Bronchial epithelial cell (primary cell): ENCODE data around the gene FRZB. TPM values are rescaled to one million over a fixed set of nuclear protein-coding genes. Genes with fewer than 3 reads are reported as not detected.
"Not testable (repeated sequence)": the region's sequence is repeated elsewhere in the genome, so short reads cannot be mapped to it uniquely, and the experiment has no call there.

Experiments
- DNase-seq: peaks from one replicate; pipeline ENCODE4 v3.0.0-alpha.2; 2010; ENCODE audit warnings: low read depth
- FAIRE-seq: peaks from 2 replicates; lab custom pipeline; 2011; peaks lifted over from hg19 to GRCh38; lab: Jason Lieb, UNC
- H3K27me3 ChIP-seq: 2 replicates; pipeline ENCODE4 v1.5.1; 2011; ENCODE audit warnings: low read length; ENCODE audit not compliant: control insufficient read depth, insufficient read depth
- H3K36me3 ChIP-seq: 2 replicates; pipeline ENCODE4 v1.5.1; 2011; ENCODE audit warnings: low read length; ENCODE audit not compliant: control insufficient read depth, insufficient read depth
- H3K4me3 ChIP-seq: 2 replicates; pipeline ENCODE4 v1.5.1; 2011; ENCODE audit warnings: mild to moderate bottlenecking, low read depth, low read length, control low read depth
- total RNA-seq: library from RNA; depleted of rRNA; stranded (reverse); fragments of >200 nt; gene quantifications from 2 replicates; pipeline ENCODE4 v1.2.1, GENCODE V29; 2014
- TF ChIP-seq, protein P1 (sequence below): IDR thresholded peaks from 2 replicates; pipeline ENCODE4 v1.5.1; 2011; ENCODE audit warnings: mild to moderate bottlenecking, moderate library complexity, low read length, control low read depth, inconsistent platforms; ENCODE audit not compliant: insufficient read depth, severe bottlenecking

The FRZB gene
- total RNA-seq, 1 donor from 2014 or later: 0.26 TPM

DNA sequence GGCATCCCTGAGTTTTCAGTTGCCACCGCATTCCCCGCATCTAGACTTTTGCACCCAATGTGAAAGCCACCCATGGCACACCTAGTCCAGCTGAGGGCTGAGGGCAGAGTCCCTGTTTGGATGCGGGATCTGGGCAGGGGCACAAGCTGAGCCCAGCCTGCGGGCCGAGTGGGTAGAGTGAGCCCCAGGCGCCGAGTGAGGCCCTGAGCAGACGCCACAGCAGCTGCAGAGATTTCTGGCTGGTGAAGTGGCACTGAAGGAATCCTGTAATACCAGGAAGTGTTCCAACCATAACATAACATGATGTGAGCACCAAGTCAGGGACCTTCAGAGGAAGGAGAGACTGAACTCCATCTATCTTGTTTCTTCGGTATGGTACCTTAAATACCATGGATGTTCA is 27.7 kb upstream of the FRZB start:
- TF ChIP-seq, protein P1, sequence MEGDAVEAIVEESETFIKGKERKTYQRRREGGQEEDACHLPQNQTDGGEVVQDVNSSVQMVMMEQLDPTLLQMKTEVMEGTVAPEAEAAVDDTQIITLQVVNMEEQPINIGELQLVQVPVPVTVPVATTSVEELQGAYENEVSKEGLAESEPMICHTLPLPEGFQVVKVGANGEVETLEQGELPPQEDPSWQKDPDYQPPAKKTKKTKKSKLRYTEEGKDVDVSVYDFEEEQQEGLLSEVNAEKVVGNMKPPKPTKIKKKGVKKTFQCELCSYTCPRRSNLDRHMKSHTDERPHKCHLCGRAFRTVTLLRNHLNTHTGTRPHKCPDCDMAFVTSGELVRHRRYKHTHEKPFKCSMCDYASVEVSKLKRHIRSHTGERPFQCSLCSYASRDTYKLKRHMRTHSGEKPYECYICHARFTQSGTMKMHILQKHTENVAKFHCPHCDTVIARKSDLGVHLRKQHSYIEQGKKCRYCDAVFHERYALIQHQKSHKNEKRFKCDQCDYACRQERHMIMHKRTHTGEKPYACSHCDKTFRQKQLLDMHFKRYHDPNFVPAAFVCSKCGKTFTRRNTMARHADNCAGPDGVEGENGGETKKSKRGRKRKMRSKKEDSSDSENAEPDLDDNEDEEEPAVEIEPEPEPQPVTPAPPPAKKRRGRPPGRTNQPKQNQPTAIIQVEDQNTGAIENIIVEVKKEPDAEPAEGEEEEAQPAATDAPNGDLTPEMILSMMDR: no peak
- no peak overlapping the region for H3K4me3 ChIP-seq
- no peaks in the 10 kb centered on the region for H3K36me3 ChIP-seq
- no peak for DNase-seq
- FAIRE-seq: no peak
- no peaks in the 10 kb centered on the region for H3K27me3 ChIP-seq

DNA sequence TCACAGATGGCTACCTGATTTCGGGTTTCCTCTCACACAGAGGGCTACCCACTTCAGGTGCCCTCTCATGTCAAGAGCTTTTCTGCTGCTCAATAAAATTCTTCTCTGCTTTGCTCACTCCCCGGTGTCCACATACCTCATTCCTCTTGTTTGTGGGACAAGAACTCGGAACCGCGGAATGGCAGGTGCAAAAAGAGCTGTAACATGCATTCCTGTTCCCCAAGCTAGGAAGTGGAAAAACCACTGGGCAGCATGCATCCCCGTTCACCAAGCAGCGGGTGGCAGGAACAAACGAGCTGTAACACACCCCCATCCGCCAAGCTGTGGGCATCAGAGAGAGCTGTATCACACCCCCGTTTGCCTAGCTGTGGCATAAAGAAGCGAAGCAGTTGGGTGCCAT is 27.2 kb upstream of the FRZB start:
- TF ChIP-seq, protein P1: no peak
- DNase-seq (no peak), FAIRE-seq (no peak)
- Histone ChIP-seq H3K4me3 (no peak overlapping the region), H3K27me3 (no peaks in the 10 kb centered on the region), H3K36me3 (no peaks in the 10 kb centered on the region)

GRCh38 chr2:182893035-182893434 is 26.6 kb upstream of the FRZB start:
- H3K4me3 ChIP-seq, FAIRE-seq: not testable (repeated sequence)

GRCh38 chr2:182891611-182892010 is 25.2 kb upstream of the FRZB start:
- TF ChIP-seq, protein P1: no peak
- H3K4me3 ChIP-seq: no peak overlapping the region
- DNase-seq (peak; percentile 41), FAIRE-seq (no peak)
- H3K27me3 ChIP-seq: no peaks in the 10 kb centered on the region
- no peaks in the 10 kb centered on the region for H3K36me3 ChIP-seq

More at GRCh38 chr2:182893035-182893434, 26.6 kb upstream of the FRZB start:
- not testable (repeated sequence) for H3K36me3 ChIP-seq, H3K27me3 ChIP-seq, DNase-seq

GRCh38 chr2:182890773-182891378 is 24.4 kb upstream of the FRZB start:
- DNase-seq (no peak), FAIRE-seq (no peak)
- TF ChIP-seq, protein P1: no peak
- Histone ChIP-seq H3K27me3 (no peaks in the 10 kb centered on the region), H3K36me3 (no peaks in the 10 kb centered on the region), H3K4me3 (no peak overlapping the region)

- TF ChIP-seq, protein P1: no peak
- no peak overlapping the region for H3K4me3 ChIP-seq
- FAIRE-seq (no peak), DNase-seq (no peak)
- no peaks in the 10 kb centered on the region for H3K36me3 ChIP-seq
- H3K27me3 ChIP-seq: no peaks in the 10 kb centered on the region
Measured at GRCh38 chr2:182890305-182890704, 23.9 kb upstream of the FRZB start.
